Endodermal cell (in vitro differentiated cells): ENCODE measurements around the gene CROCC. TPM values are rescaled to one million over a fixed set of nuclear protein-coding genes. Genes with fewer than 3 reads are reported as not detected.
A peak's percentile ranks its signal among the peaks of the same experiment; 100 is the strongest.
"Not testable (repeated sequence)": the region's sequence is repeated elsewhere in the genome, so short reads cannot be mapped to it uniquely, and the experiment has no call there.

ENCODE experiments used
- DNase-seq: peaks from one replicate; pipeline ENCODE4 v3.0.0-alpha.2; 2017
- H3K27ac ChIP-seq: 2 replicates; pipeline ENCODE4 v1.5.1; 2013; ENCODE audit warnings: mild to moderate bottlenecking, low read depth, low read length, moderate library complexity
- H3K27me3 ChIP-seq: 2 replicates; pipeline ENCODE4 v1.6.1; 2013; ENCODE audit warnings: mild to moderate bottlenecking, low read length, moderate library complexity; ENCODE audit not compliant: insufficient read depth, control insufficient read depth, poor library complexity, severe bottlenecking
- H3K36me3 ChIP-seq: 2 replicates; pipeline ENCODE4 v1.7.0; 2013; ENCODE audit warnings: mild to moderate bottlenecking, low read length, moderate library complexity; ENCODE audit not compliant: control insufficient read depth, insufficient read depth
- H3K4me1 ChIP-seq: one replicate; pipeline ENCODE4 v1.7.0; 2013; ENCODE audit warnings: low read length; ENCODE audit not compliant: control insufficient read depth, insufficient read depth
- H3K4me3 ChIP-seq: 2 replicates; pipeline ENCODE4 v1.5.1; 2013; ENCODE audit warnings: mild to moderate bottlenecking, low read length, moderate library complexity
- H3K9ac ChIP-seq: 2 replicates; pipeline ENCODE4 v1.6.1; 2013; ENCODE audit warnings: mild to moderate bottlenecking, low read length, moderate library complexity; ENCODE audit not compliant: poor library complexity, severe bottlenecking; ENCODE audit errors: extremely low read depth
- H3K9me3 ChIP-seq: 2 replicates; pipeline ENCODE4 v1.6.1; 2013; ENCODE audit warnings: mild to moderate bottlenecking, low read length, moderate library complexity; ENCODE audit not compliant: control insufficient read depth
- H3K27ac Mint-ChIP-seq: 2 replicates; pipeline ENCODE4 v1.8.0; 2020; ENCODE audit warnings: mixed read lengths
- H3K27me3 Mint-ChIP-seq: 2 replicates; pipeline ENCODE4 v1.8.0; 2021; ENCODE audit warnings: mild to moderate bottlenecking, mixed read lengths; ENCODE audit not compliant: insufficient read depth
- H3K36me3 Mint-ChIP-seq: 2 replicates; pipeline ENCODE4 v1.8.0; 2020; ENCODE audit warnings: low read depth, mixed read lengths
- H3K4me1 Mint-ChIP-seq: 2 replicates; pipeline ENCODE4 v1.8.0; 2020; ENCODE audit warnings: mixed read lengths
- H3K4me3 Mint-ChIP-seq: 2 replicates; pipeline ENCODE4 v1.8.0; 2020; ENCODE audit warnings: mild to moderate bottlenecking, moderate library complexity, mixed read lengths
- H3K9me3 Mint-ChIP-seq: 2 replicates; pipeline ENCODE4 v1.8.0; 2020; ENCODE audit warnings: mild to moderate bottlenecking, mixed read lengths
- WGBS, 2 experiments: methylation state at CpG; one replicate each; pipeline versions ENCODE4 v1.1.5 to v1.1.7; 2013; ENCODE audit warnings: missing lambda C conversion rate in 2 of 2, mixed read lengths in 1 of 2; ENCODE audit not compliant: insufficient coverage in 1 of 2, insufficient read length in 1 of 2; 5-methylcytosine and 5-hydroxymethylcytosine counted together
- total RNA-seq, 2 donors: library from RNA; stranded (reverse); fragmentation: NEBNext Ultra II Directional in 1 of 2; extraction: Animal tissue kit (Norgen Biotek cat#: 25700) in 1 of 2; gene quantifications; 2 replicates in 1 of 2; 3 replicates in 1 of 2; pipeline ENCODE4 v1.2.1, GENCODE V29; 2021
- TF ChIP-seq, protein P1 (sequence below): fragments of 200-600 bp; sonication (generic); conservative IDR thresholded peaks from 2 replicates; pipeline ENCODE4 v1.5.0; 2021; ENCODE audit warnings: antibody characterized with exemption, mild to moderate bottlenecking

Gene CROCC
- total RNA-seq, 2 donors from 2014 or later, result 58.4 to 61.8 TPM

DNA sequence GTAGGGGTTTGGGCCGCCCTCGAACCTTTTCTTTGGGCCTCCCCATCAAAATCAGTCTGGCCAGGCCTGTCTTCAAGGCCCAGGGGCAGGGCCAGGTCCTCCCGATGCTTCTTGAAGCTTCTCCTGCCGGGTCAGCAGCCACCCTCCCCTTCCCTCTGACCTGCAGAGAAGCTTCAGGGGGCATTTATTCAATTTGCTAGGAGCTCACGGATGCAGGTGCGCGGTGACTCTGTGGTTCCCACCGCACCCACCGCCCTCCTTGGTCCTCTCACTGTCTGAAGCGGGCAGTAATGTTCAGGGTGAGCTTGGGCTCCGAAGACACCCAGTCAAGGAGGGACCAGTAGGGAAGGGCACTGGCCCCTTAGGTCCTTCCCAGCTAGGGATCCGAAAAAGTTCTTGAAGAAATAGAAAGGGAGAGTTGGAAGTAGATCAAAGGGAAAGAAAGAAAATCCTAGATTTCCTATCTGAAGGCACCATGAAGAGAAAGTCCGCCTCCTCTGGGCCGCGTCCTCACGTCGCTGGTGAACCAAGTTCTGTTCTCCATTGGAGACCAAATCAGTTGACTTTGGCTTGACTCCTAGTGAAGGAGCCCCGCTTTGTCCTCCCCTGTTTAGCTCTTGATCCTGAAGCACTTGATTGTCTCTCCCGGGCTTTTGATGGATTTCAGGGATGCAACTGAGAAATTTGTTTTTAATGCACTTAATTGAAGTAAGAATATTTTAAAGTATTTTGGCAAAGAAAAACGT lies 34.7 kb upstream of the CROCC start:
- Histone ChIP-seq H3K27ac (no peak overlapping the region), H3K36me3 (no peaks in the 10 kb centered on the region), H3K9ac (no peak overlapping the region), H3K27me3 (no peaks in the 10 kb centered on the region), H3K9me3 (no peaks in the 10 kb centered on the region), H3K4me1 (no peaks in the 10 kb centered on the region), H3K4me3 (no peak overlapping the region)
- Mint-ChIP-seq H3K27me3 (peaks cover 9% of the 10 kb centered on the region), H3K4me1 (no peaks in the 10 kb centered on the region), H3K27ac (no peak overlapping the region), H3K9me3 (no peaks in the 10 kb centered on the region), H3K36me3 (no peaks in the 10 kb centered on the region), H3K4me3 (no peak overlapping the region)
- TF ChIP-seq, protein P1, sequence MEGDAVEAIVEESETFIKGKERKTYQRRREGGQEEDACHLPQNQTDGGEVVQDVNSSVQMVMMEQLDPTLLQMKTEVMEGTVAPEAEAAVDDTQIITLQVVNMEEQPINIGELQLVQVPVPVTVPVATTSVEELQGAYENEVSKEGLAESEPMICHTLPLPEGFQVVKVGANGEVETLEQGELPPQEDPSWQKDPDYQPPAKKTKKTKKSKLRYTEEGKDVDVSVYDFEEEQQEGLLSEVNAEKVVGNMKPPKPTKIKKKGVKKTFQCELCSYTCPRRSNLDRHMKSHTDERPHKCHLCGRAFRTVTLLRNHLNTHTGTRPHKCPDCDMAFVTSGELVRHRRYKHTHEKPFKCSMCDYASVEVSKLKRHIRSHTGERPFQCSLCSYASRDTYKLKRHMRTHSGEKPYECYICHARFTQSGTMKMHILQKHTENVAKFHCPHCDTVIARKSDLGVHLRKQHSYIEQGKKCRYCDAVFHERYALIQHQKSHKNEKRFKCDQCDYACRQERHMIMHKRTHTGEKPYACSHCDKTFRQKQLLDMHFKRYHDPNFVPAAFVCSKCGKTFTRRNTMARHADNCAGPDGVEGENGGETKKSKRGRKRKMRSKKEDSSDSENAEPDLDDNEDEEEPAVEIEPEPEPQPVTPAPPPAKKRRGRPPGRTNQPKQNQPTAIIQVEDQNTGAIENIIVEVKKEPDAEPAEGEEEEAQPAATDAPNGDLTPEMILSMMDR, result no peak
- DNase-seq, result peak; percentile 23
- WGBS, 2 experiments, result 91 to 97% methylated on average over 20 of the region's 20 CpGs

GRCh38 chr1:16888860-16889816 lies 32.6 kb upstream of the CROCC start:
- H3K9me3 Mint-ChIP-seq, result no peaks in the 10 kb centered on the region

DNA sequence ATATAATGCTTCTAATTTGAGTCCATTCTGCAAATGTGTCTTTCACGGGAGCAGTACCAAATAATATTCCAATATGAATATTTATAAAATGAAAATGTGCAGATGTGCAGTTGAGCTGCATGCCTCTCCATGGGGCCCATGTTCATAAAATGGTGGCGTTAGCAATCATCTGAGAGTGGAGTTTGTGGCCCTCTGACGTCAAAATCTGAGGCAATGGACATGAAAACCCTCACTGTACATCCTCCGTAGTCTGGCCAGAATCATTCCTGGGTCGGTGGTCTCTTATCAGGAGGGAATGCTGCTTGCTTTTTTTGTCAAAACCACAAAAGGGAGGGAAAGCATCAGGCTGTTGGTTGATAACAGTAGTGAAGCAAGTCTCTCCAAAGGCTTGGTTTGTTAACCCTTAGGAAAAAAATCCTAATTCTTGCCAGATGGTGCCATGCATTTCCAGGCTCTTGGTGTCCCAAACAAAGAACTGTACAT lies 31.2 kb upstream of the CROCC start:
- H3K4me3 ChIP-seq, H3K9me3 ChIP-seq, H3K4me1 Mint-ChIP-seq, H3K9ac ChIP-seq, H3K27ac ChIP-seq, H3K27me3 Mint-ChIP-seq, H3K4me3 Mint-ChIP-seq, H3K4me1 ChIP-seq, H3K36me3 Mint-ChIP-seq, H3K36me3 ChIP-seq, H3K27me3 ChIP-seq, H3K9me3 Mint-ChIP-seq, H3K27ac Mint-ChIP-seq: not testable (repeated sequence)
- WGBS, 2 experiments, result 88 to 91% methylated on average over 4 of the region's 5 CpGs
- peak; percentile 21 for DNase-seq

More at GRCh38 chr1:16888860-16889816, 32.6 kb upstream of the CROCC start:
- Histone ChIP-seq H3K4me3 (peak overlapping the region; percentile 85), H3K4me1 (no peaks in the 10 kb centered on the region), H3K36me3 (no peaks in the 10 kb centered on the region), H3K9me3 (no peaks in the 10 kb centered on the region), H3K9ac (peak overlapping the region; percentile 52), H3K27me3 (no peaks in the 10 kb centered on the region), H3K27ac (no peak overlapping the region)
- WGBS, 2 experiments, result 3 to 8% methylated on average over 43 to 63 of the region's 63 CpGs
- peak; percentile 93 for DNase-seq
- TF ChIP-seq, protein P1, result peak; percentile 29
- Mint-ChIP-seq H3K4me3 (peak overlapping the region; percentile 76), H3K4me1 (no peaks in the 10 kb centered on the region), H3K36me3 (no peaks in the 10 kb centered on the region), H3K27ac (peak overlapping the region; percentile 89), H3K27me3 (peaks cover 6% of the 10 kb centered on the region)

- not testable (repeated sequence) for H3K4me1 Mint-ChIP-seq, H3K4me3 ChIP-seq, H3K27ac ChIP-seq, H3K9me3 ChIP-seq, H3K27ac Mint-ChIP-seq, H3K27me3 Mint-ChIP-seq, H3K4me3 Mint-ChIP-seq, H3K27me3 ChIP-seq, H3K9me3 Mint-ChIP-seq, H3K4me1 ChIP-seq, H3K36me3 ChIP-seq, H3K9ac ChIP-seq, H3K36me3 Mint-ChIP-seq
- 78 to 87% methylated on average over 3 to 4 of the region's 4 CpGs for WGBS, 2 experiments
- peak; percentile 1 for DNase-seq
Measured at GRCh38 chr1:16891057-16891456, 30.7 kb upstream of the CROCC start.

- not testable (repeated sequence) for H3K27ac ChIP-seq, H3K4me1 Mint-ChIP-seq, H3K4me3 ChIP-seq, H3K4me3 Mint-ChIP-seq, H3K36me3 Mint-ChIP-seq, H3K9me3 ChIP-seq, H3K27me3 ChIP-seq, H3K9ac ChIP-seq, H3K27ac Mint-ChIP-seq, H3K4me1 ChIP-seq, H3K9me3 Mint-ChIP-seq, H3K36me3 ChIP-seq, H3K27me3 Mint-ChIP-seq
- WGBS, 2 experiments, result 67 to 84% methylated on average over 1 to 6 of the region's 6 CpGs
- peak; percentile 21 for DNase-seq
Measured at GRCh38 chr1:16892978-16893525, 28.7 kb upstream of the CROCC start.
